NCI-H2081 (cell line): ENCODE measurements around the gene KRT20.
"Not testable (repeated sequence)": the region's sequence is repeated elsewhere in the genome, so short reads cannot be mapped to it uniquely, and the experiment has no call there.

Experiments
- DNase-seq, 2 experiments: peaks; one replicate each; lab custom pipeline; 2025; lab: John Stamatoyannopoulos, UW

The KRT20 gene

GRCh38 chr17:40900809-40901356, 15.8 kb upstream of the KRT20 start:
- no peak for DNase-seq

DNA sequence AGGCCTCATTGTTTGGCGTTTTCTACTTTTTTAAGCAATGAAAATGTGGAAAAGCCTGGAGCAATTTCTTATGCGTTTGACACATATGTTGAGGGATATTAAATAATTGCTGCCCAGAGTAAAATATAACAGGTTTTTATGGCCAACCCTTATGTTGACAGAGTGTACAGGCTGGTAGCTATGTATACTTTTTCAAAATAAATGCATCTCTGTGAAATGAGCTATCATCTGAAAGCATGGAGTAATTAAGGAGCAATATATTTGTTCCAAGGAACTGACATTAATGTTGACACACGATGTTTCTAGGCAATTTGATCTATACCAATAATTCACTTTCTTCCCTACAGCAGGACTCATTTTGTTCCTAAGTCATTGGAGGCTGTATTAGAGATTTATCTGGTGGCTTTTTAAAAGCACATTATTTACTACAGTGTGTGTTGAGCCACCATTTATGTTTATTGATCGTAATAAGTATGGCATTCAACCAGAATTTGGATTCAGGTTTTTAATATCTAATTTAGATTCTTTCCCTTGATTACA, 11.9 kb upstream of the KRT20 start:
- peak in 1 of 2 experiments; percentile 16 for DNase-seq

GRCh38 chr17:40895106-40895730, 10.2 kb upstream of the KRT20 start:
- no peak for DNase-seq

DNA sequence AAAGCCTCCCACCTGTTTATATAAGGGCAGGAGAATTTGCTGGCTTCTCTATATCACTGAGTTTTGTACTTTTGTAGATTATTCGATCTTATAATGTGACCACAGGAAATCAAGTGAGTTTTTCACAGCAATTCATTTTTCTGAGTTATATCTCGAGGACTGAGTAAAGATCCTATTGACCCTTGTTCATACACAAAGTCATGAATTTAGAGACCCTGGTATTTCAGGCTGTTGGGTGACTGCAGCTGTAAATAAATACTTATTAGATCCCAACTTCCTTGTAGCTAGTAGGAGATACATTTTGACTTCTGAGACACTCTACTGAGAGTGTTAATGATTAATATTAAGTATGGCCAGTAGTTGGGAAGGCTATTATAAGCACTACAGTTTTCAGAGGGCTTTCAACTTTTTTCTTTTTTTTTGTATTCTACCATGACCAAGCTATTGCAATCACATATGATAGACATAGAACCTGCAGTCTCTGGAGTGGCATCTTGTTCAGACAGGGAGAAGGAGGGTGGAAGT, 3.2 kb upstream of the KRT20 start:
- no peak for DNase-seq

DNA sequence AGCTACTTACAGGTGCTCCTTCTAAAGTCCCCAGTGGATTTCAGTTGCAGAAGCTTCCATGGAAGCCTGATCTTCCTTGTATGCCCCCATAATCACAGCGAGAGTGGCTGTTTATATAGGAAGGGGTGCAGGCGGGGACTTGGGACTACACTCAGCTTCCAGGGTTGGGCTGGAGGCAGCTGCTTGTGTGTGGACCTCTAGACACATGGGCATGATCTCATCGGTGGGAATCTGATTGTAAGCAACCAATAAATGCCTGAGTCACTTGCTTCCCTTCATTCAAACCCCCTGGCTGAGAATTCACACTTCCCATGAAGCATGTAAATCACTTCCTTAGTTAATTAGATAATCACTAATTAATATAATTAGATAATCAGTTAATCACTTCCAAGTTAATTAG, 1.0 kb upstream of the KRT20 start:
- DNase-seq, result no peak

DNA sequence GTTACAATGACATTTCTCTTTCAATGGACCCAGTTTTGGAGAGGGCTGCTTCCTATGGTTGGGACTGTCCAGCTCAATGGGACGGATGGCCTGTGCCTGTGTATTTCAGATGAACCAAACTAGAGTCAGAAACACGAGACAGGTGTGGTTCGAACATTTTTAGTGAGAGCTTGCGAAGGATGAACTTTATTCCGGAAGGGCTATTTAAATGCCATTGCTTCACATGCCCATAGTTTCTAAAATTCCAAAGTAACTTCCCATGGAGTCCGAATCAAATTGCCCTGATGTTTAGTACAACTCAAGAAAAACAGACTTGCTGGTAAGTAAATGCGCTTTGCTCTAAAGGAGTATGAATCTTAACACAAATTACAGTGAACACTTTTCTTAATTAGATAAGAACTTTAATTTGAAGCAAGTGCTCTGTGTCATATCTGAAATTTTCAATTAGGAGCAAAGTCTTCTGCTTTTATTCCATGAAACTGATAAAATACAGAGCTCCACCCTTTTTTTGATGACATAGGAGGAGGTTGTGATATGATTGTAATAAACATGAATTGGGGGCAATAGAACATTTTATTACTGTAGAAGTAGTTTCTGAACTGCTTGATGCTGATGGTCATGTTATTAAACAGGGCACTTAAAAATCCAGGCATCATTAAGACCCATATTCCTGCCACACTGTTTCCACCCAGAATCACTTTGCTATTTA, 1.3 kb downstream of the KRT20 start:
- no peak for DNase-seq

GRCh38 chr17:40883031-40883430, 2.0 kb downstream of the KRT20 start:
- no peak for DNase-seq

DNA sequence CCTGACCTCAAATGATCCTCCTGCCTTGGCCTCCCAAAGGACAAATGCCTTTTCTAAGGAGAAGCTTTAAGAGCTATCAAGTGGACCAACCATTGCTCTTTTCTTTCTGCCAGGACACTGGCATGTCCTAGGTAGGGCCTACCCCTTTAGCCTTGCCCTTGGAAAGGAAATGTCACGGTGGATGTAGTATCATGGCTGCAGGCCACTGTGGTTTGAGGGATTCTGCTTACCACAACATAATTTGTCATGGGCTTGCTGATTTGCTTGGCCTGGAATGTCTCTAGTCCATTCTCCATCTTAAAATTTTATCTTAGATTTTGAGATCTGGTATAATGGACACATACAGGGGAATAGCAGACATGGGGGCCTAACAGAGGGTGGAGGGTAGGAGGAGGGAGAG, 6.0 kb downstream of the KRT20 start:
- DNase-seq, result no peak

DNA sequence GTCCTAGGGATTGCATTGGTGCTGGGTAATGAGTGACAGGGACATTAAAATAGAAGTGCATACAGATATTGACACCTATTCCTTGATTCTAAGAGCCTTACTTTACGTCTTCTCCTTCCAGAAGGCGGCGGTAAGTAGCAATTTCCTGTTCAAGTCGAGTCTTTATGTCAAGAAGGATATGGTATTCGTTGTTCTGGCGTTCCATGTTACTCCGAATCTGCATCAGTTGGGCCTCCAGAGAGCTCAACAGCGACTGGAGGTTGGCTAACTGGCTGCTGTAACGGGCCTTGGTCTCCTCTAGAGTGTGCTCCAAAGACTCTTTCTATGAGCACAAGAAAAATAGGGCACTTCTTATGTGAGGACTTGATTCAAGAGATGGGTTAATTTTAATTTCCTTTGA, 7.0 kb downstream of the KRT20 start:
- no peak for DNase-seq

- DNase-seq, result no peak
Measured at GRCh38 chr17:40873801-40874200, 11.2 kb downstream of the KRT20 start.

DNA sequence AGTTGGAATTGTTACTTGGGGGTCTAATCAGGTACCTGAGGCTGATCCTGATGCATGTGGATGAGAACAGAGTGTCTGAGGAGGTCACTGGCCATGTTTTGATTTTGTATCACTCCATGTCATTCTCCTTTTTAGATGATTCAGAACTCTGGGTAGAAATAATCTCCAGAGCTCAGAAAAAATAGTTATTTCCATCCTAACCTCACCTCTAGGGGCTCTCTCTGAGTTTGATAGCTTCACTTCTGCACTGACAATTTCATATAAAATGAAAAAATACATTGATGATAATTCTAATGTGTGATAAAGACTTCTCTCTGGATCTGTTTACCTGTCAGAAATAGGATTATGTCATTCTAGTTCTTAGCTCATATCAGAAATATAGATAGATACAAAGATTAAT, 11.8 kb downstream of the KRT20 start:
- no peak for DNase-seq

- no peak for DNase-seq
Measured at GRCh38 chr17:40872416-40872815, 12.6 kb downstream of the KRT20 start.

- no peak for DNase-seq
Measured at GRCh38 chr17:40871316-40871715, 13.7 kb downstream of the KRT20 start.

DNA sequence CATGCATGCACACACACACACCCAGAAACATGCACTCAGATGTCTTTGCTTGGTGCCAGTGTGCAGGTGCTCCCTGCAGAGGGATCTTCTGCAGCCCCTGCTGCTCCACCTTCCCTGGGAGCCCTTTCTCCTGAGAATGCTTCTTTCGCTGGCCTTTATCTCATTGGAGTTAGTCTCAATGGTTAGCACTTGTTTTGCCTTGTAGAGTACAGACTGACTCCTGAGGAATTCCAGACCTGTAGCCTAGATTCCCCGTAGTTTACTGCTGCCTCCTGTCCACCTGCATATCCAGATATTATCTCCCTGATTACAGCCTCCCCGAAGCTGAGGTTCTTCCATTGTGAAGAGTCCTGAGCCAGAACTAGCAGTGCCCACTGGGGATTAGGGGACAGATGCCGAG, 14.9 kb downstream of the KRT20 start:
- no peak for DNase-seq

GRCh38 chr17:40866838-40867237, 18.2 kb downstream of the KRT20 start, which contains the start of gene KRT12:
Gene KRT12 (minus strand): TSS chr17:40867223. CDS start chr17:40867186, 37 bp downstream.
- no peak for DNase-seq

DNA sequence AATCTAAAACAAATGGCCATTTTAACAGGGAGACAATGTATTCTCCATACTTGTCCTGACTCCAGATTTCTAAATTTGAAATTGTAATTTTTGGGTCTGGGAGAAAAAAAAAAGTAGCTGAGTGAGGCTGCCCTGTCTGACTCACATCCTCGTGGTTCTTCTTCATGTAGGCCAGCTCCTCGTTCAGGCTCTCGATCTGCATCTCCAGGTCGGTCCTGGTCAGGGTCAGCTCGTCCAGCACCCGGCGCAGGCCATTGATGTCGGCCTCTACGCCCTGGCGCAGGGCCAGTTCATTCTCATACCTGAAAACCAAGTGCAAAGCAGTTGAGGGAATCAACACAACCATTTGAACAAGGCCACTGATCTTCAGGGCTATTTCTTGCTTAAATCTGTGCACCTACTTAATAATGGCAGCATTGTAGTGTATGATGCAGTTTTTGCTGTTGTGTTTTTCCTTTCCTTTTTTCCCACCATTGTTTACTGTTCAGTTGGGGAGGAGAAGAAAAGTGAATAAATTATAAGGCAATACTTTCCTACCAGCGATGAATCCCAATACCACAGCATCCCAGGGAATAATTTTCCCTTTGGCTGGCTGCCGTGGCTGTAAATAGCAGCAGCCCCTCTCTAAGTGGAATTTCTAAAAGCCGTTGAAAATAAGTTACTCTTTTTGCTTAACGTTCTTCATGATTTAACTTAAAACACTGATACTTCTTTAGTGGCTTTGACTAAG, 20.2 kb downstream of the KRT20 start:
- DNase-seq, result no peak

- DNase-seq, result no peak
Measured at GRCh38 chr17:40862985-40863733, 21.9 kb downstream of the KRT20 start.

DNA sequence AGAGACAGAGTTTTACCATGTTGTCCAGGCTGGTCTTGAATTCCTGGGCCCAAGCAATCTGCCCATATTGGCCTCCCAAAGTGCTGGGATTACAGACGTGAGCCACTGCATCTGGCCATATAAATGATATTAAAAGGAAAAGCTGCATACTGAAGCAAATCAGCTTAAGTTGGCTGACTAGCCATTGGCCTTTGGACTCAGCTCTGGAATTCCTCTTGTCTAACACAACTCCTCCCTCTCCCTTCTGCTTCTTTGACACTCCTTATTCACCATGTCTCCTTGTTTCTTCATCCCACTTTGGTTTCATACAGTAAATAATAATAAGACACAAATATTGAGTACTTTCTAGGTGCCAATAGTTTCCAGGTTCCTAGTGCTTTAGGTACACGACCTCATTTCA, 25.5 kb downstream of the KRT20 start:
- DNase-seq, result no peak

- not testable (repeated sequence) for DNase-seq
Measured at GRCh38 chr17:40858667-40859066, 26.4 kb downstream of the KRT20 start.

GRCh38 chr17:40857535-40857934, 27.5 kb downstream of the KRT20 start:
- DNase-seq, result no peak

DNA sequence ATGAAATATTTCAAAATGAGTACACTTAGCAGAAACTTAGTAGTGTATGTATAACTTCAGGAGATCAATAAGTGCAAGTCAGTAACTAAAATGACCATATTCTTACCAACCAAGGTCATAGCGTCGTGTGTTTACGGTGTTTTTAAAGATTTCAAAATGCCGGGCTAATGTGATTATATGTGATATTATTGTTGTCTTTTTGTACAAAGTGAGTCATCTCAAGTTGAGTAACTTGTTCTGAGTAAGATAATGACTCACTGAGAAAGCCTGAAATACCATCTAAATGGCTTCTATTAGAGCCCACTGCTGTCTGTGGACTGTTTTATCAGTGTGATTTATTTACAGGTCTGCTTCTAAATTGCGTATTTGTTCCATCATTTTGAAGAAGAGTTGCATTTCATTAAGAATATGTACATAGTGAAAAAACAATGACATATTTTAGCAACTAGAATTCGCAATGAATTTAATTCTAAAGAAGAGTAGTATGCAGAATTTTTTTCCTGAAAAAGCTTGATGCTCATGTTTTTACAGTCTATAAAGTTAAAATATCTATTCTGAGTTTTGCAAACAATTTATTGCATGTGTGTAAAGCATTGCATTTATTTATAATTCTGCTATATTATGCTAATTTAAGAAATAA, 30.7 kb downstream of the KRT20 start:
- no peak for DNase-seq
